Neutrophil (primary cell): ENCODE results near the gene FURIN.
A peak's percentile ranks its signal among the peaks of the same experiment; 100 is the strongest.
"Not testable (repeated sequence)": the region's sequence is repeated elsewhere in the genome, so short reads cannot be mapped to it uniquely, and the experiment has no call there.

ENCODE experiments used
- H3K27ac ChIP-seq: fragments of 200-600 bp; sonication (generic); 2 replicates; pipeline ENCODE4 v1.5.1; 2016; ENCODE audit warnings: mild to moderate bottlenecking, moderate library complexity
- H3K27me3 ChIP-seq: fragments of 200-600 bp; sonication (generic); 2 replicates; pipeline ENCODE4 v1.6.0; 2016; ENCODE audit warnings: mild to moderate bottlenecking
- H3K36me3 ChIP-seq: fragments of 200-600 bp; sonication (generic); 2 replicates; pipeline ENCODE4 v1.5.1; 2017
- H3K4me1 ChIP-seq, 2 experiments: fragments of 200-600 bp in 1 of 2; sonication (generic) in 1 of 2; 1 replicate in 1 of 2; 2 replicates in 1 of 2; pipeline versions ENCODE4 v1.5.1 to v1.6.1; 2013 to 2016; ENCODE audit warnings: low read depth in 1 of 2, low read length in 1 of 2, mild to moderate bottlenecking in 1 of 2, moderate library complexity in 1 of 2; ENCODE audit not compliant: control insufficient read depth in 1 of 2, insufficient read depth in 1 of 2
- H3K4me3 ChIP-seq, 2 experiments: fragments of 200-600 bp in 1 of 2; sonication (generic) in 1 of 2; 1 replicate in 1 of 2; 2 replicates in 1 of 2; pipeline ENCODE4 v1.5.1; 2013 to 2016; ENCODE audit warnings: low read depth in 1 of 2, low read length in 1 of 2, mild to moderate bottlenecking in 1 of 2, moderate library complexity in 1 of 2
- H3K9me3 ChIP-seq: fragments of 200-600 bp; sonication (generic); 2 replicates; pipeline ENCODE4 v1.5.1; 2016
- CTCF ChIP-seq: fragments of 200-600 bp; sonication (generic); IDR thresholded peaks from 2 replicates; pipeline ENCODE4 v1.5.1; 2016; ENCODE audit warnings: antibody characterized with exemption

The FURIN gene

DNA sequence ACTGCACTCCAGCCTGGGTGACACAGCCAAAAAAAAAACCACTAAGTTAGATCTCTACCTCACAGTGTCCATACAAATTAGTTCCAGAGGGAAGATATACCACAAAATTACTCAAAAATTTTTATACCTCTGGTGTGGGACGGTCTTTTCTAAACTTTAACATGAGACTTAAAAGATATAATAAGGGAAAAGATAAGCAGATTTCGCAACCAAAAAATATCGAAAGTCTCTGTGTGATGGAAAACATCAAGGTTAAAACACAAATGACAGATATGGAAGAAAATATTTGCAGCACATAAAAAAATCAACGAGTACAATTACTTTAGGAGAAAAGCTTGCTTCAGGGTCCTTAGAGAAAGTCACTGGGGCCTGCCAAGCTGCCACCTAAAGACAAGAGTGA, 53.5 kb downstream of the FURIN start:
- H3K27me3 ChIP-seq = no peaks in the 10 kb centered on the region
- H3K36me3 ChIP-seq = peaks cover 72% of the 10 kb centered on the region
- peak overlapping the region; percentile 24 for H3K27ac ChIP-seq
- H3K4me1 ChIP-seq = peaks cover 16% of the 10 kb centered on the region in 2 experiments
- H3K9me3 ChIP-seq = no peaks in the 10 kb centered on the region
- no peak overlapping the region for H3K4me3 ChIP-seq
- no peak for TF ChIP-seq CTCF

- H3K9me3 ChIP-seq, H3K4me3 ChIP-seq: not testable (repeated sequence)
Measured at GRCh38 chr15:90922712-90923322, 54.4 kb downstream of the FURIN start.

DNA sequence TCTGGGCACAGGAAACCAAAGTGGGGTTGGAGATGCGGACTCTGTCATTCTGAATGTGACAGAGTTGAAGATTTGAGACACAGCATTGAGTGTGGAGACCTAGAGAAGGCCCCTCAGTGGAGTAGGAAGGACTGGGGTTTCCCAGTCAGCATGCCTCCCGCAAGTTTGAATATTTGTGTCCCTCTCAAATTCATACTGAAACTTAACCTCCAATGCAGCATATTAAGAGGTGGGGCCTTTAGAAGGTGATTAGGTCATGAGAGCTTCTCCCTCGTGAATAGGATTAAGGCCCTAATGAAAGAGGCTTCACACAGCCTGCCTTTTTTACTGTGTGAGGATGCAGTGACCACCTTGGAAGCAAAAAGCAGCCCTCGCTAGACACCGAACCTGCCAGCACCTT, 56.0 kb downstream of the FURIN start:
- Histone ChIP-seq H3K36me3 (peaks cover 47% of the 10 kb centered on the region), H3K4me3 (no peak overlapping the region), H3K9me3 (no peaks in the 10 kb centered on the region), H3K27me3 (no peaks in the 10 kb centered on the region), H3K27ac (no peak overlapping the region), H3K4me1 (peaks cover 18 to 21% of the 10 kb centered on the region in 2 experiments)
- no peak for TF ChIP-seq CTCF

More at GRCh38 chr15:90922712-90923322, 54.4 kb downstream of the FURIN start:
- not testable (repeated sequence) for H3K4me1 ChIP-seq, H3K27me3 ChIP-seq
- Histone ChIP-seq H3K27ac (peak overlapping the region; percentile 39), H3K36me3 (peaks cover 63% of the 10 kb centered on the region)

DNA sequence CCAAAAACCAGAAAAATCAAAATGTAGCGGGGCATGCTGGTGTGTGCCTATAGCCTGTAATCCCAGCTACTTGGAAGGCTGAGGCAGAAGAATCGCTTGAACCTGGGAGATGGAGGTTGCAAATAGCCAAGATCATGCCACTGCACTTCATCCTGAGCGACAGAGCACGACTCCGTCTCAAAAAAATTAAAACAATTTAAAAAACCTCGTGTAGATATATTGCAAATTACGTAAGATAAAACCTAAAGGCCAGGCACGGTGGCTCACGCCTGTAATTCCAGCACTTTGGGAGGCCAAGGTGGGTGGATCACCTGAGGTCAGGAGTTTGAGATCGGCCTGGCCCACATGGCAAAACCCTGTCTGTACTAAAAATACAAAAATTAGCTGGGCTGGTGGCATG, 58.4 kb downstream of the FURIN start:
- not testable (repeated sequence) for H3K27me3 ChIP-seq, H3K4me3 ChIP-seq, H3K27ac ChIP-seq, H3K9me3 ChIP-seq
- Histone ChIP-seq H3K36me3 (peaks cover 23% of the 10 kb centered on the region), H3K4me1 (peaks cover 41 to 42% of the 10 kb centered on the region in 2 experiments)

DNA sequence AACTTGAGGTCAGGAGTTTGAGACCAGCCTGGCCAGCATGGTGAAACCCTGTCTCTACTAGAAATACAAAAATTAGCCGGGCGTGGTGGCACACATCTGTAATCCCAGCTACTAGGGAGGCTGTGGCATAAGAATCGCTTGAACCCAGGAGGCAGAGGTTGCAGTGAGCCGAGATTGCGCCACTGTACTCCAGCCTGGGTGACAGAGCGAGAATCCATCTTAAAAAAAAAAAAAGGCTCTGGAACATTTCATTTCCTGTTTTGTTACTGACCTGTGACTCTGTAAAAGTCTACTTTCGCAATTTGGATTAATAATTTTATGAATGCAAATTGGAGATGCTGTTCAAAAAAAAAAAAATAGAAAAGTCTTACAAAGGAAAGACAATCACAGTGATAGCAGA, 59.7 kb downstream of the FURIN start:
- peaks cover 15% of the 10 kb centered on the region for H3K36me3 ChIP-seq
- not testable (repeated sequence) for H3K9me3 ChIP-seq, H3K27me3 ChIP-seq
- H3K4me1 ChIP-seq = peaks cover 54 to 55% of the 10 kb centered on the region in 2 experiments
- H3K27ac ChIP-seq = peak overlapping the region; percentile 91
- H3K4me3 ChIP-seq = peak overlapping the region in 1 of 2 experiments; percentile 72

DNA sequence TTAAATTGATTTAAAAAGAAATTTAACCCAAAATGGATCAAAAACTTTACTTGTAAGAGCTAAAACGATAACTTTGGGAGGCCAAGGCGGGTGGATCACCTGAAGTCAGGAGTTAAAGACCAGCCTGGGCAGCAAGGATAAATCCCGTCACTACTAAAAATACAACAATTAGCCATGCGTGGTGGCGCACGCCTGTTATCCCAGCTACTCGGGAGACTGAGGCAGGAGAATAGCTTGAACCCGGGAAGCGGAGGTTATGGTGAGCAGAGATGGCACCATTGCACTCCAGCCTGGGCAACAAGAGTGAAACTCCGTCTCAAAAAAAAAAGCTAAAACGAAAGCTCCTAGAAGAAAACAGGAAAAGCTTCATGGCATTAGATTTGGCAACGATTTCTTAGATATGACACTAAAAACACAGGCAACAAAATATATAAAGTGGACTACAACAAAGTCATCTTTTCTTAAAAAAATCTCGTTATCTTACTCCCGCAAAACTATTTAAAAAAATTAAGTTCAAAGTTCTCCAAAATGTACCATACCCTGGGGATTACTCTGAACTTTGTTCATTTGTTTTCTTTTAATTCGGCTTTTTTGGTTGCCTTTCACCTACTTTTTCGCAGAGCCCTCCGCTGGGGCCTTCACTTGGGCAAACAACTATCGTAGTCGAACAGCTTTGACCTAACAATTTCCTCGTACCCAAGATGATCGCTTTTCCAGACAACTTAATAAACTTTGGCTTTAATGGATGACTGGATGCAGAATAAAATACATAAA, 61.0 kb downstream of the FURIN start:
- Histone ChIP-seq H3K36me3 (peaks cover 5% of the 10 kb centered on the region), H3K27ac (peak overlapping the region; percentile 91), H3K4me1 (peaks cover 63 to 68% of the 10 kb centered on the region in 2 experiments), H3K27me3 (no peaks in the 10 kb centered on the region), H3K9me3 (no peaks in the 10 kb centered on the region), H3K4me3 (peak overlapping the region; percentile 72 to 89)
- TF ChIP-seq CTCF = no peak
